Thyroid gland (tissue), 4 donors: ENCODE results near the gene ANKZF1. TPM values are rescaled to one million over a fixed set of nuclear protein-coding genes. Genes with fewer than 3 reads are reported as not detected.

Source experiments
- DNase-seq, 2 donors: peaks; one replicate each; pipeline ENCODE4 v3.0.0-alpha.2; 2019
- H3K27ac ChIP-seq, 3 donors: fragments of 200-600 bp; sonication (generic); 1 replicate in 2 of 3; 2 replicates in 1 of 3; pipeline ENCODE4 v1.5.1; 2016 to 2019; ENCODE audit warnings: mild to moderate bottlenecking in 1 of 3, moderate library complexity in 1 of 3
- H3K27me3 ChIP-seq: fragments of 200-600 bp; sonication (generic); one replicate; pipeline ENCODE4 v1.5.1; 2019
- H3K36me3 ChIP-seq, 2 donors: fragments of 200-600 bp; sonication (generic); one replicate each; pipeline ENCODE4 v1.5.1; 2016 to 2019
- H3K4me1 ChIP-seq, 2 donors: fragments of 200-600 bp; sonication (generic); one replicate each; pipeline ENCODE4 v1.5.1; 2017 to 2019
- H3K4me3 ChIP-seq, 3 donors: fragments of 200-600 bp; sonication (generic); replicated peaks in 1 of 3; 1 replicate in 2 of 3; 2 replicates in 1 of 3; pipeline ENCODE4 v1.5.1; 2016; ENCODE audit warnings: mild to moderate bottlenecking in 1 of 3
- H3K9me3 ChIP-seq: fragments of 200-600 bp; sonication (generic); one replicate; pipeline ENCODE4 v1.5.1; 2017
- POLR2A ChIP-seq, 2 donors: fragments of 450-650 bp; IDR thresholded peaks; one replicate each; pipeline ENCODE4 v1.6.1; 2017; ENCODE audit warnings: antibody characterized with exemption in 2 of 2, mild to moderate bottlenecking in 2 of 2, moderate library complexity in 1 of 2
- WGBS, 2 donors: methylation state at CpG; one replicate each; pipeline ENCODE4 v1.1.5; 2017; 5-methylcytosine and 5-hydroxymethylcytosine counted together
- intact Hi-C: fragments of 100-400 bp; cut with DNase I; formaldehyde crosslinking; loops from one replicate; pipeline ENCODE4 v1.15.1; 2023
- total RNA-seq, 4 donors: library from RNA; depleted of rRNA; stranded (reverse); fragments of >200 nt; gene quantifications; one replicate each; pipeline ENCODE4 v1.2.3, GENCODE V29; 2016
- TF ChIP-seq, protein P1 (sequence below), 6 experiments: fragments of 200-600 bp in 3 of 6; fragments of 450-650 bp in 3 of 6; sonication (generic) in 3 of 6; IDR thresholded peaks; one replicate each; pipeline ENCODE4 v1.5.1; 2016 to 2019; ENCODE audit warnings: antibody characterized with exemption in 6 of 6, mild to moderate bottlenecking in 2 of 6, inconsistent platforms in 1 of 6, moderate library complexity in 1 of 6

ANKZF1 gene
- total RNA-seq, result 10 to 100 TPM; 38.1 to 66.4 (median 45.5) TPM

DNA sequence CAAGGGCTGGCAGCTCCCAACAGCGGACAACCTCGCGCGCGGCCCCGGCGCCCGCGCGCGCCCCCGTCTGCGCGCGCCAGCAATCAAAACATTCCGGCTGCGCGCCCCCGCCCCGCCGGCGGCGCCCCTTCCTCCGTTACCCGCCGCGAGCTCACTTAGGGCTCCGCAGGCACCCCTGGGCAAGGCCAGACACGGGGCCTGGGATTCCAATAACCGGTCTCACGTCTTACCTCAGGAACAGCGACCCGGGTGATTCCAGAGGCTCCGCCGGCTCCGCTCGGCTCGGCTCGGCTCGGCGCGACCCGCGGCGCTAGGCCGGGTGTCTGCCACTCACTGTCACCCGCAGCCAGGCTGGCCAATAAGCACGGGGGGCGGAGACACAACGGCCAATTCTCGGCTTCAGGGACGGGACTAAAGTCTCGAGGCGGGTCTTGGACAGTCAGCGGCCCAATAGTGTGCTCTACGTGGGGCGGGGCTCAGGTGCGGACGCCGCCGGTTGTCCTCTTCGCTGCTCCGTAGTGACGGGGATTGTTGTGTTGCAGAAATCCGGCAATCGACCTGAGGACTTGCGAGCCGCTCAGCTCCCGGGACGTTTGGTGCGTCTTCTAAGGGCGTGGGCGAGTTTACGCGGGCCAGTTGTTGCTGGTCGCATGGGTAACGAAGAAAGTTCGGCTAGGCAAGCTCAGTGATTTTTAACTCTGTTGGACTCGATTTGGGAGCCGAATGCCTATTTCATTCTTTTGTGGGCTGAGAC is at the start of gene ANKZF1, which contains the start of gene ATG9A:
ANKZF1 (plus strand) TSS at position 502 of the 754 bp plus-strand sequence. CDS start 452 bp downstream, outside the sequence.
ATG9A (minus strand) TSS at position 332 of the 754 bp plus-strand sequence. CDS start 1,612 bp downstream, outside the sequence.
- peaks cover 42% of the 10 kb centered on the region in 2 donors for H3K36me3 ChIP-seq

GRCh38 chr2:219180961-219181360 is 48.6 kb upstream of the ANKZF1 start:
- peaks cover 42 to 48% of the 10 kb centered on the region in 2 donors for H3K36me3 ChIP-seq
- TF ChIP-seq, protein P1, sequence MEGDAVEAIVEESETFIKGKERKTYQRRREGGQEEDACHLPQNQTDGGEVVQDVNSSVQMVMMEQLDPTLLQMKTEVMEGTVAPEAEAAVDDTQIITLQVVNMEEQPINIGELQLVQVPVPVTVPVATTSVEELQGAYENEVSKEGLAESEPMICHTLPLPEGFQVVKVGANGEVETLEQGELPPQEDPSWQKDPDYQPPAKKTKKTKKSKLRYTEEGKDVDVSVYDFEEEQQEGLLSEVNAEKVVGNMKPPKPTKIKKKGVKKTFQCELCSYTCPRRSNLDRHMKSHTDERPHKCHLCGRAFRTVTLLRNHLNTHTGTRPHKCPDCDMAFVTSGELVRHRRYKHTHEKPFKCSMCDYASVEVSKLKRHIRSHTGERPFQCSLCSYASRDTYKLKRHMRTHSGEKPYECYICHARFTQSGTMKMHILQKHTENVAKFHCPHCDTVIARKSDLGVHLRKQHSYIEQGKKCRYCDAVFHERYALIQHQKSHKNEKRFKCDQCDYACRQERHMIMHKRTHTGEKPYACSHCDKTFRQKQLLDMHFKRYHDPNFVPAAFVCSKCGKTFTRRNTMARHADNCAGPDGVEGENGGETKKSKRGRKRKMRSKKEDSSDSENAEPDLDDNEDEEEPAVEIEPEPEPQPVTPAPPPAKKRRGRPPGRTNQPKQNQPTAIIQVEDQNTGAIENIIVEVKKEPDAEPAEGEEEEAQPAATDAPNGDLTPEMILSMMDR (IDR thresholded peaks at IDR 0.05), result no peak
- TF ChIP-seq POLR2A (IDR thresholded peaks at IDR 0.05), result no peak
- H3K9me3 ChIP-seq, result no peaks in the 10 kb centered on the region
- no peak for DNase-seq
- no peaks in the 10 kb centered on the region for H3K27me3 ChIP-seq
- 95 to 96% methylated on average over 5 of the region's 5 CpGs for WGBS, 2 donors
- peaks cover 13 to 14% of the 10 kb centered on the region in 2 donors for H3K4me1 ChIP-seq
- intact Hi-C loops, result no loop called here
- H3K27ac ChIP-seq, result no peak overlapping the region
- H3K4me3 ChIP-seq, result no peak overlapping the region

More for the DNA sequence above, at the start of gene ANKZF1, which contains the start of gene ATG9A:
- TF ChIP-seq POLR2A (IDR thresholded peaks at IDR 0.05), result peak; percentile 58 to 91
- TF ChIP-seq, protein P1 (IDR thresholded peaks at IDR 0.05), result peak in 1 of 6 experiments; percentile 11
- peak; percentile 100 for DNase-seq
- Histone ChIP-seq H3K4me1 (peaks cover 24% of the 10 kb centered on the region in 2 donors), H3K27ac (peak within 1 kb of the TSS; percentile 86 to 92 (median 88)), H3K4me3 (peak within 1 kb of the TSS; percentile 70 to 81 (median 75)), H3K9me3 (no peaks in the 10 kb centered on the region), H3K27me3 (no peaks in the 10 kb centered on the region)
- 0 to 2% methylated on average over 26 to 32 of the region's 80 CpGs for WGBS, 2 donors
- intact Hi-C loops, result no loop called here

DNA sequence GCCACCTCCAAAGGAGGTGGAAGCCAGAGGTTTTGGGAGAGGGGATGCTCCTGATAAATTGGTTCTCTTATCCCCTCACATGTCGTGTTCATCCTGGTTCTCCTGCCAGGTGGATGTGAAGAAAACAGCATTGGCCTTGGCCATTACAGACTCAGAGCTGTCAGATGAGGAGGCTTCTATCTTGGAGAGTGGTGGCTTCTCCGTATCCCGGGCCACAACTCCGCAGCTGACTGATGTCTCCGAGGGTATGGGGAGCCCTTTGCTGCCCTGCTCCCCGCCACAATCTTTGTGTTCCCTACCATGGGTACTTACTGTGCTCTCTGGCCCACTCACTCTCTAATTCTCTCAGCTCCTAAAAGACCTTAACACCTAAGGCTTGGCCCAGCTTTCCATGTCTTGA is 48.1 kb upstream of the ANKZF1 start:
- intact Hi-C loops, result no loop called here
- TF ChIP-seq POLR2A (IDR thresholded peaks at IDR 0.05), result no peak
- TF ChIP-seq, protein P1 (IDR thresholded peaks at IDR 0.05), result no peak
- Histone ChIP-seq H3K4me3 (no peak overlapping the region), H3K9me3 (no peaks in the 10 kb centered on the region), H3K4me1 (peaks cover 12 to 13% of the 10 kb centered on the region in 2 donors), H3K27ac (no peak overlapping the region), H3K27me3 (no peaks in the 10 kb centered on the region), H3K36me3 (peaks cover 42 to 48% of the 10 kb centered on the region in 2 donors)
- DNase-seq, result no peak
- 96 to 98% methylated on average over 6 of the region's 6 CpGs for WGBS, 2 donors

GRCh38 chr2:219182331-219183150 is 47.1 kb upstream of the ANKZF1 start:
- no peak for DNase-seq

More at GRCh38 chr2:219182331-219183150, 47.1 kb upstream of the ANKZF1 start:
- Histone ChIP-seq H3K27ac (no peak overlapping the region), H3K4me1 (peaks cover 12 to 13% of the 10 kb centered on the region in 2 donors), H3K9me3 (no peaks in the 10 kb centered on the region), H3K4me3 (no peak overlapping the region), H3K27me3 (no peaks in the 10 kb centered on the region), H3K36me3 (peaks cover 42 to 48% of the 10 kb centered on the region in 2 donors)
- TF ChIP-seq POLR2A (IDR thresholded peaks at IDR 0.05), result no peak
- TF ChIP-seq, protein P1 (IDR thresholded peaks at IDR 0.05), result no peak
- intact Hi-C loops, result no loop called here
- 79 to 83% methylated on average over 6 to 8 of the region's 8 CpGs for WGBS, 2 donors
